ENCODE measurements around the gene BCAS4.

The BCAS4 gene

DNA sequence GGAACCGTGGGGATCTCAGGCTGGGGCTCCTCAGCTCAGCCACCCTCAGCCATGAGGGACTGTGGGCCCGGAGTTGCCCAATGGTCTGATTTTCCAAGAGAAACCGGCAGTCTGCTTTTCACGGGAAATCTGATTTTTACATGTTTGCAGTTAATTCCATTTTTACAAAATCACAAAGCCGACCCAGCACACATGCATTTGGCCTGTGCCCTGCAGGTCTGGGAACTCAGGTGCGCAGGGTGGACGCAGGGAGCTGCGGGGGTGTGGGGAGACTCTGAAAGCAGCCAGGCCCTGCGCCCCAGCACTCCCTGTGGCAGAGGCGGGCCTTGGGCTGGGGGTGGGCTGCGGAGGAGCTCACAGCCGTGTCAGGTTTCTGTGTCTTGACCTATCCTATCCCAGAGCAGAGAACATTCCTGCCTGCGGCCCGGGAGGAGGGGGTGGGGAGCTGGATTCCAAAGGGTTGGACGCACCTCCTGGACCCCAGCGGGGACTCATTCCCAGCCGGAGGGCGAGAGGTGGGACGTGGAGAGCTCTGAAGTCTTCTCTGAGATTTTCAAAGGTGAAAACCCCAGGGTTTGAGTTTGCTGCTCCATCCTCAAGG lies 75.8 kb downstream of the BCAS4 start:
- H3K9me3 ChIP-seq (ENCODE audit: control insufficient read depth, low read length) = no peaks in the 10 kb centered on the region
- peak overlapping the region; percentile 32 for H3K4me3 ChIP-seq (ENCODE audit: extremely low read depth, insufficient read depth, low read length, poor library complexity, severe bottlenecking)
- peaks cover 20% of the 10 kb centered on the region for H3K4me1 ChIP-seq (ENCODE audit: control insufficient read depth, insufficient read depth, low read length, poor library complexity, severe bottlenecking)
- H3K27ac ChIP-seq (ENCODE audit: low read depth, low read length, severe bottlenecking) = peak overlapping the region; percentile 86
- whole genome bisulfite sequencing, 2 experiments (ENCODE audit: insufficient coverage in 2 of 2) = 10% methylated on average over 15 of the region's 19 CpGs
- no peaks in the 10 kb centered on the region for H3K36me3 ChIP-seq (ENCODE audit: control insufficient read depth, insufficient read depth, low read length)

- 86 to 93% methylated on average over 10 to 13 of the region's 16 CpGs for WGBS, 2 experiments (ENCODE audit: insufficient coverage in 2 of 2)
- Histone ChIP-seq H3K27ac (ENCODE audit: low read depth, low read length, severe bottlenecking) (no peak overlapping the region), H3K36me3 (ENCODE audit: control insufficient read depth, insufficient read depth, low read length) (peaks cover 8% of the 10 kb centered on the region), H3K4me3 (ENCODE audit: extremely low read depth, insufficient read depth, low read length, poor library complexity, severe bottlenecking) (no peak overlapping the region), H3K4me1 (ENCODE audit: control insufficient read depth, insufficient read depth, low read length, poor library complexity, severe bottlenecking) (peaks cover 20% of the 10 kb centered on the region), H3K9me3 (ENCODE audit: control insufficient read depth, low read length) (no peaks in the 10 kb centered on the region)
Observed at GRCh38 chr20:50872560-50873425, 77.9 kb downstream of the BCAS4 start.

DNA sequence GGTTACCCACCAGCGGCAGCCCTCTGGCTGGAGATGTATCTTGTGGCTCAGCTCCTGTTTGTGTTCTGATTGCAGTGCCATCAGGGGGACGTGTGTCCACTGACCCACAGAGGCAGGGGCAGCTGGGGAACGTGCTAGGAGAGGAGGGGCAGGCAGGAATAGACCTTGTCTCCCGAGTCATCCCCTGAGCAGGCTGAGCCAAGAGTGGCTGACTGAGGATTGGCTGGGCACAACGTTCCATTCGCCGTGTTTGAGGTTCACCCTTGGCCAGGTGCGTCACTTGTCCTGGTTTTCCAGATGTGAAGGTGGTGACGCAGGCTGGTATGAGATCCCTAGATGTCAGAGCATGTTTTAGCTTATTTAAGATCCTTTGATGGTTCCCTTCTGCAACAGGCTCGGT lies 78.7 kb downstream of the BCAS4 start:
- Histone ChIP-seq H3K27ac (ENCODE audit: low read depth, low read length, severe bottlenecking) (no peak overlapping the region), H3K36me3 (ENCODE audit: control insufficient read depth, insufficient read depth, low read length) (peaks cover 8% of the 10 kb centered on the region), H3K9me3 (ENCODE audit: control insufficient read depth, low read length) (no peaks in the 10 kb centered on the region), H3K4me3 (ENCODE audit: extremely low read depth, insufficient read depth, low read length, poor library complexity, severe bottlenecking) (no peak overlapping the region), H3K4me1 (ENCODE audit: control insufficient read depth, insufficient read depth, low read length, poor library complexity, severe bottlenecking) (peaks cover 20% of the 10 kb centered on the region)
- WGBS, 2 experiments (ENCODE audit: insufficient coverage in 2 of 2) = 95 to 96% methylated on average over 9 to 10 of the region's 10 CpGs

DNA sequence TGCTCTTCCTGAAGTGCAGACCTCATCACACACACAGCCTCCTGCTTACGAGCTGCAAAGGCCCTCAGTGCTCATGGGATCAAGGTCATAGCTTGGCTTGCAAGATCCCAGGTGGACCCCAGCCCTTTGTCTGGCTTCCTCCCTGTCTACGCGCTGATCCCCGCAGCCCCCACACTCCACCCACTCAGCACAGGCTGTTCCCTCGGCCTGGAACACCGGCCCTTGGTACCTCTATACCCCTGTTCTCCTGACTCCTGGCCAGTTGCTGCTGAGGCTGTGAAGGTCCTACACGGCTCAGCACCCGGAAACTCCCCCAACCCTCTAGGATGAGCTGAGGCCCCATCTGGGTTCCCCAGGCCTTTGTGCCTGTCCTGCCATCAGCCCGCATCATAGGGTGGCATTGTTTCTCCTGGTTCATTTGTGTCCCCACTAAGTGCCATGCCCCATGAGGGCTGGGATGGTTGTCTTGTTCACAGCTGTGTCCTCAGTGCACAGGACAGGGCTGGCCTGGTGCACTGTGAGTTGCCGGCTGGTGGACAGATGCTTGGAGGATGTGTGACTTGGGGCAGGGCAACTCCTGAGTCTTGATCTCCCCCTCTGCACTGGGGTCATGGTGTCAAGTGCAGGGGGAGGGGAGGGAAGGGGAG lies 79.4 kb downstream of the BCAS4 start:
- Histone ChIP-seq H3K36me3 (ENCODE audit: control insufficient read depth, insufficient read depth, low read length) (peaks cover 8% of the 10 kb centered on the region), H3K4me1 (ENCODE audit: control insufficient read depth, insufficient read depth, low read length, poor library complexity, severe bottlenecking) (peaks cover 20% of the 10 kb centered on the region), H3K27ac (ENCODE audit: low read depth, low read length, severe bottlenecking) (no peak overlapping the region), H3K9me3 (ENCODE audit: control insufficient read depth, low read length) (no peaks in the 10 kb centered on the region), H3K4me3 (ENCODE audit: extremely low read depth, insufficient read depth, low read length, poor library complexity, severe bottlenecking) (no peak overlapping the region)
- 95 to 97% methylated on average over 8 to 10 of the region's 10 CpGs for WGBS, 2 experiments (ENCODE audit: insufficient coverage in 2 of 2)

GRCh38 chr20:50874758-50875665 lies 80.2 kb downstream of the BCAS4 start:
- no peak overlapping the region for H3K27ac ChIP-seq (ENCODE audit: low read depth, low read length, severe bottlenecking)
- H3K9me3 ChIP-seq (ENCODE audit: control insufficient read depth, low read length) = no peaks in the 10 kb centered on the region
- peaks cover 20% of the 10 kb centered on the region for H3K4me1 ChIP-seq (ENCODE audit: control insufficient read depth, insufficient read depth, low read length, poor library complexity, severe bottlenecking)
- no peak overlapping the region for H3K4me3 ChIP-seq (ENCODE audit: extremely low read depth, insufficient read depth, low read length, poor library complexity, severe bottlenecking)
- 86 to 96% methylated on average over 17 to 18 of the region's 28 CpGs for WGBS, 2 experiments (ENCODE audit: insufficient coverage in 2 of 2)
- H3K36me3 ChIP-seq (ENCODE audit: control insufficient read depth, insufficient read depth, low read length) = peaks cover 8% of the 10 kb centered on the region

- Histone ChIP-seq H3K36me3 (ENCODE audit: control insufficient read depth, insufficient read depth, low read length) (peaks cover 8% of the 10 kb centered on the region), H3K4me3 (ENCODE audit: extremely low read depth, insufficient read depth, low read length, poor library complexity, severe bottlenecking) (no peak overlapping the region), H3K4me1 (ENCODE audit: control insufficient read depth, insufficient read depth, low read length, poor library complexity, severe bottlenecking) (peaks cover 11% of the 10 kb centered on the region), H3K27ac (ENCODE audit: low read depth, low read length, severe bottlenecking) (no peak overlapping the region), H3K9me3 (ENCODE audit: control insufficient read depth, low read length) (no peaks in the 10 kb centered on the region)
- WGBS, 2 experiments (ENCODE audit: insufficient coverage in 2 of 2) = 94 to 97% methylated on average over 17 to 18 of the region's 19 CpGs
Observed at GRCh38 chr20:50876063-50876685, 81.3 kb downstream of the BCAS4 start.

DNA sequence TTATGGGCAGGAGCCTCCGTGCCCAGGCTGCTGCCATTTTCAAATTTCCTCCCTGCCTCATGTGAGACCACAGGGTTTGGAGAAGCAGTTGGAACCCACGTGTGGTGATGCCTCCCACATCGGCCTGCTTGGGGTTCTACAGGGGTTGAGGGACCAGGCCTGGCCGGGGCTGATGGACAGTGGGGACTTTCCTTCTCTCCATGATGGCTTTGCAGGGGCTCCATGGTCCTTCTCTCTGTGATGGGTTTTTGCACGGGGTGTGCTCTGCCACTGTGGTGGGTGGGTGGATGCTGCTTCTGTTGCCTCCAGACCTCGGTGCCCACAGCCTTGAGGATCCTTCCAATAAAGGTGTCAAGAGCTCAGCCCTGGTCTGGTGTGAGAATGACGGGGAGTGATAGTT lies 82.0 kb downstream of the BCAS4 start:
- WGBS, 2 experiments (ENCODE audit: insufficient coverage in 2 of 2) = 89 to 96% methylated on average over 3 to 6 of the region's 7 CpGs
- Histone ChIP-seq H3K27ac (ENCODE audit: low read depth, low read length, severe bottlenecking) (no peak overlapping the region), H3K9me3 (ENCODE audit: control insufficient read depth, low read length) (no peaks in the 10 kb centered on the region), H3K36me3 (ENCODE audit: control insufficient read depth, insufficient read depth, low read length) (peaks cover 8% of the 10 kb centered on the region), H3K4me3 (ENCODE audit: extremely low read depth, insufficient read depth, low read length, poor library complexity, severe bottlenecking) (no peak overlapping the region), H3K4me1 (ENCODE audit: control insufficient read depth, insufficient read depth, low read length, poor library complexity, severe bottlenecking) (peaks cover 6% of the 10 kb centered on the region)

GRCh38 chr20:50877232-50877743 lies 82.4 kb downstream of the BCAS4 start:
- H3K4me3 ChIP-seq (ENCODE audit: extremely low read depth, insufficient read depth, low read length, poor library complexity, severe bottlenecking) = no peak overlapping the region
- 63 to 81% methylated on average over 4 of the region's 6 CpGs for WGBS, 2 experiments (ENCODE audit: insufficient coverage in 2 of 2)
- H3K27ac ChIP-seq (ENCODE audit: low read depth, low read length, severe bottlenecking) = no peak overlapping the region
- peaks cover 5% of the 10 kb centered on the region for H3K4me1 ChIP-seq (ENCODE audit: control insufficient read depth, insufficient read depth, low read length, poor library complexity, severe bottlenecking)
- no peaks in the 10 kb centered on the region for H3K9me3 ChIP-seq (ENCODE audit: control insufficient read depth, low read length)
- peaks cover 8% of the 10 kb centered on the region for H3K36me3 ChIP-seq (ENCODE audit: control insufficient read depth, insufficient read depth, low read length)

DNA sequence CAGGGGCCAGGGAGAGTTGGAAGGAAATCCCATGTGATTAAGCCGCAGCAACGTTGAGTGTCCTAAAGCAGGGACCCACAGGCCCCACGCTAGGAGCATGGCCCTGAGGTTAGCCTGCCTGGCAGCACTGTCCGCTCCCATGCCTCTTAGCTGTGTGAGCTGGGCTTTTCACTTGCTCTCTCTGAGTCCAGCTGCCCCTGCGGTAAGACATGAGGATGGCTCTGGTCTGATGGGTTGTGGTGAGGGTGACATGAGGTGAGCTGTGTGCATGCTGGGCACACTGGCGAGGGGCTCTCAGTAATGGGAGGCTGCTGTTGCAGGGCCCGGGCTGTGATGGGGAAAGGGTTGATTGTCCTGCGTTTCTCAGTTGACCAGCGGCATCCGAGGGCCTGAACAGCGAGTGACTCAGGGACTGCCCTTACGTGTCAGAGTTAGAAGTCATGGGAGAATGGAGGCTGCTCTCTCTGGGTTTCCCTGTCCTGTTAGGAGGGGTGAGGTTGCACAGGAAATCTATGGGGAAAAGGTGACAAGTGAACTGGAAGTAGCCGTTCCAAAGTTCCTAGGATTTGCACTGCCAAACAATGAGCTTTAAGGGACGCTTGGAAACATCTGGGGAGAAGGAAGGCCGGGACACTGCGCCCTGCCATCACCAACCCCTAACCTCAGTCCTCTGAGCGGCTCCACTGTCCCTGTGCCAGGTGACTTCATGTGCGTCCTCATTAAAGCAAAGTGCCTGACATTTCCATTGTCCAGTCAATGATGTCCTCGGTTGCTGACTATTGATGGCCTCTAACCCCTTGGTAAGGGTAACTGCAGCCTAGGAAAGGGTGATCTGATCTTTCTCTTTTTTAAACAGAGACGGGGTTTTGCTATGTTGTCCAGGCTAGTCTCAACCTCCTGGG lies 85.0 kb downstream of the BCAS4 start:
- H3K36me3 ChIP-seq (ENCODE audit: control insufficient read depth, insufficient read depth, low read length) = peaks cover 8% of the 10 kb centered on the region
- peaks cover 5% of the 10 kb centered on the region for H3K9me3 ChIP-seq (ENCODE audit: control insufficient read depth, low read length)
- WGBS, 2 experiments (ENCODE audit: insufficient coverage in 2 of 2) = 88 to 93% methylated on average over 15 to 16 of the region's 20 CpGs
- no peaks in the 10 kb centered on the region for H3K4me1 ChIP-seq (ENCODE audit: control insufficient read depth, insufficient read depth, low read length, poor library complexity, severe bottlenecking)
- H3K27ac ChIP-seq (ENCODE audit: low read depth, low read length, severe bottlenecking) = no peak overlapping the region
- H3K4me3 ChIP-seq (ENCODE audit: extremely low read depth, insufficient read depth, low read length, poor library complexity, severe bottlenecking) = no peak overlapping the region

Data from mesodermal cell (in vitro differentiated cells).